PFSK-1 (cell line): ENCODE data around the gene PRRT2.

Experiments used
- POLR2AphosphoS5 ChIP-seq: IDR thresholded peaks from 2 replicates; pipeline ENCODE4 v1.6.1; 2012; ENCODE audit warnings: low read depth, mild to moderate bottlenecking, control low read depth, low read length, moderate library complexity
- SIN3A ChIP-seq: IDR thresholded peaks from 2 replicates; pipeline ENCODE4 v1.6.1; 2012; ENCODE audit warnings: mild to moderate bottlenecking, low read length, moderate library complexity, borderline replicate concordance; ENCODE audit not compliant: insufficient read depth

- no peak for TF ChIP-seq POLR2AphosphoS5
- TF ChIP-seq SIN3A, result no peak
These were observed 48.7 kb upstream of the PRRT2 start for GRCh38 chr16:29763326-29763725.
